SK-N-MC (cell line): ENCODE results near the gene APEX1.

Experiments
- EZH2 ChIP-seq: fragments of 200-600 bp; sonication (generic); IDR thresholded peaks from one replicate; pipeline ENCODE4 v1.6.1; 2017; ENCODE audit warnings: antibody characterized with exemption
- FOXP2 ChIP-seq: optimal IDR thresholded peaks from 2 replicates; pipeline ENCODE3; 2011; ENCODE audit warnings: mild to moderate bottlenecking, moderate library complexity; ENCODE audit not compliant: insufficient read depth; ENCODE audit errors: extremely low read length, control extremely low read depth
- POLR2AphosphoS5 ChIP-seq: IDR thresholded peaks from 2 replicates; pipeline ENCODE4 v1.6.1; 2012; ENCODE audit warnings: mild to moderate bottlenecking, low read depth, low read length, borderline replicate concordance

GRCh38 chr14:20412411-20412810 lies 42.6 kb upstream of the APEX1 start:
- no peak for TF ChIP-seq EZH2
- TF ChIP-seq POLR2AphosphoS5 = no peak
- TF ChIP-seq FOXP2 = no peak
